GM18909 (cell line): ENCODE results near the gene RASSF10.

Experiments
- ATAC-seq: cut with Tn5 transposase; IDR thresholded peaks from one replicate; pipeline ENCODE4 v1.9.1; 2021; ENCODE audit warnings: mild to moderate bottlenecking; ENCODE audit not compliant: unreplicated experiment, poor library complexity

Gene RASSF10

DNA sequence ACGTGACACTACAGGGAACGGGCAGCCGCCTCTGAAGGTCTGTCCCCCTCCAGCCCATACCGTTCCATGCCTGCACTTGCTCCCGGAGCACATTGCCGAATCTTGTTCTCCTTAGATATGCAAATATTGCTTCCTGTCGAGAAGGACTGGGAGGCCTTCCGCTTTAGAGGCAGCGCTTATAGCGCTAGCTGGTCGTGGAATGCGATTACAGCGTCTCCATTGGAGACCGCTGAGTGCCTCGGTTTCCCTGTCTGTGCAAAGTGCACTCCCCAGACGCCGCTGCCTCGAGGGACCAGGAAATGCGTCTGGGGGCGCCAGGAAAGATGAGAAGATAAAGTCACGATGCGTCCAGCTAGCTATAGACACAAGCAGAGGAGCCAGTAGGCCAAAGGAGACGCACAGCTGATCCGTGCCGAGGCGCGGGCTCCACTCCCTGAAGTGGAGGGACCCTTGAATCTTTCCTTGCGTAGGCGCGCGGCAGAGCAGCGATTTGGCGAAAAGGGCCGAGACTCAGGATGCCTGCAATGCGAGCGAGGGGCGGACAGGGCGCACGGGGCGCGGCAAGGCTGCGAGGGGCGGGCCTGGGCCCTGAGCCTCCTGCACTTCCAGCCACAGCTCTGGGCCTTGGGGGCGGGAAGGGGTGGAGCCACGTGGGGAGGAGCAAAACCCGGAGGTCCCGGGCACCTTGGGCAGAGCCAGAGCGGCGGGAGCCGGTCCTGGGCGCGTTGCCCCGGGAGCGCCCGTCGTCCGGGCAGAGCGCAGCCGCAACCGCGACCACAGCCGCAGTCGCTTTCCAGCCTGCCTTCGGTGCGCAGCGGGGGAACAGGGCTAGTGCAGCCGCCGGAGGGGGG, at the start of gene RASSF10:
Gene RASSF10, plus strand, starts transcription at position 692 of the 851 bp plus-strand sequence. CDS start 261 bp downstream, outside the sequence.
- ATAC-seq: peak; percentile 57

DNA sequence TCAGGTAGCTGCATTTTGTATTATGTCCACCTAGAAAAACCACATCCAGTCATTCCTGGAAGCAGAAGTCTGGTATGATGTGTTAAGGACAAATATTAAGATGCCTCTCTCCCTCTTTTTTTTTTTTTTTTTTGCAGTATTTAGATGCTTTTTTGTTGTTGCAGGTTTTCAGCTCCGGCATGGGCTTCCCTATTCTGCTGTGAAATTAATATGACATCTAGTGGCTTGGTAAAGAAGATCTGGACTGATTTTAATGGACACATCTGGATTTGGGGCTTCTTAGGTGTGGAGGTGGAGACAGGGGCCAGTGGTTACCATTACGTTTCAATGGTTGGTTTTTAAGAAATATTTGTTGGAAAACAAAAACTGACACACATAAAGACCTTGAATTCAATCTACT, 47.5 kb upstream of the RASSF10 start:
- ATAC-seq: no peak

DNA sequence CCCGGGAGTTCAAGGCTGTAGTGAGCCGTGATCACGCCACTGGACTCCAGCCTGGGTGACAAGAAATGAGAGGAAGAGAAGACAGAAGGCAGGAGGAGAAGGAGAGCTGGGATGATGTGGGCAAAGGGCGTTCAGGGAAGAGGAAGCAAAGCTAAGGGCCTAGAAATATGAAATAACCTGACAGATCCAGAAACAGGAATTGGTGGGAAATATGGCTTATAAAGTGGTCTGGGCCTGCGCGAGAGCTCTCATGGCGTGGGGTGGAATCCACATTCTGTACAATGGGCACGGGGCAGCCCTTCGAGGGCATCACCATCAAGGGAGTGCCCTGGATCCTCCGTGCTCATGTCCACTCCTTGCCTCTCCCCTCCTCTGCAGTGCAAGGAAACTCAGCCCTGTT, 46.8 kb upstream of the RASSF10 start:
- no peak for ATAC-seq

DNA sequence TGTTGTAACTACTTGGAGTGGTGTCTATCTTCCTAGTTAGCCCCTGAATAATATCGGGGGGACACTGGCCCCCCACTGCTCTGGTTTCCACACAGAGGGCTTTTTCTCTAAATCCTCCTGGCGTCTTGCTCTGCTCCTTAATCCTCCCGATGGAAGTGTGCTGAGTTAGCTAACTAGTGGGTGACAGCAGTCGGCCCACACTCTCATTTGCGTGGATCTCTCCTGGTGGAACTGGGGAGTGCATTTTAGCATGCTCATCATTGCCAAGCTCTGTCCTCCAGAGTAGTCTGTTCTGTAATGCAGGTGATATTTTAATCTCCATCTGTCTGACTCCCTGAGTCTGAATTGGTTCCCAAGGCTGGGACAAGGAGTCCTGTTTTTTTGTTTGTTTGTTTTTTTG, 46.1 kb upstream of the RASSF10 start:
- no peak for ATAC-seq

DNA sequence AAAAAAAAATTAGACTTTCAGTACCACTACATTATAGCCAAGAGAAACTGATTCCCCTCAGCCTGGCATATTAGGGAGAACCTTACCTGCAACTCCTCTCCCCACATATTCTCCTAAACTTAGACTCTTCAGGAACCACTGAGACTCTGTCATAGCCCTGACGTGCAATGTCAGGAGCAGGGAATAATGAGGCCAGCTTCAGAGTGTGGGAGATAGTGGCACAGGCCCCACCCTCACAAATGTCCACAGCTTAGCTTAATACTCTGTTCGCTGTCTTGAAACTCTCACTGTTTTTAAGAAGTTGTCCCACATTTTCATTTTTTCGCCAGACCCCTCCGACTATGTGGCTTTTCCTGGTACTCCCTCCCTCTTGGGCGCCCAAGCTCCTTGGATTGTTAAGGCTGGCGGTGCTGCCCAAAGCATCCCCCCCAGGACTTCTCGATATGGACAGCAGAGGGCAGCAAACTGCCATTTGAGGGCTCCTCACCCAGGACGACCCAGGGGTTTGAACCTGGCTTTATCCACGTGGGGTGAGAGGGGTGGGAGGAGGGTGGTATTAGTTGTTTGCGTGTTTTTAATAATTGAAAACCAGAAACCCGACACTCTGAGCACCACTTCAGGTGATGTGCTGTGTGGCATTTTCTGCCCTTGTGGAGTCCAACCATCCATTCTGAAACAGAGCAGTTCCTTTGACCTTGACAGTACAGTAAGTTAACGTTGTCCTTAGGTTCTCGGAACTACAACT, 45.2 kb upstream of the RASSF10 start:
- peak; percentile 80 for ATAC-seq

DNA sequence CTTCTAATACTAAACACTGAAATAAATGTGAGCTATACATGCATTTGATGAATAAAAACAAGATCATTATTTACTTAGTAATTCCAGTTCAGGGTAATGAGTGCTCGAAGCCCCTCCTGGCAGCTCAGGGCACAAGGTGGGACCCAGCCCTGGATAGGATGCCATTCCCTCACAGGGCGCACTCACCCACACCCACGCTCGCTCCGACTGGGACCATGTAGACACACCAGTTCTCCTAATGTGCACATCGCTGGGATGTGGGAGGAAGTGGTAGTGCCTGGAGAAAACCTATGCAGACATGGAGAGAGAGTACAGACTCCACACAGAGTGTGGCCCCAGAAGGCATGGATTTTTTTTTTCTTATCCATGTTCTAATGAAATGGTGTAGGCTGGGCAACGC, 44.5 kb upstream of the RASSF10 start:
- ATAC-seq: no peak

DNA sequence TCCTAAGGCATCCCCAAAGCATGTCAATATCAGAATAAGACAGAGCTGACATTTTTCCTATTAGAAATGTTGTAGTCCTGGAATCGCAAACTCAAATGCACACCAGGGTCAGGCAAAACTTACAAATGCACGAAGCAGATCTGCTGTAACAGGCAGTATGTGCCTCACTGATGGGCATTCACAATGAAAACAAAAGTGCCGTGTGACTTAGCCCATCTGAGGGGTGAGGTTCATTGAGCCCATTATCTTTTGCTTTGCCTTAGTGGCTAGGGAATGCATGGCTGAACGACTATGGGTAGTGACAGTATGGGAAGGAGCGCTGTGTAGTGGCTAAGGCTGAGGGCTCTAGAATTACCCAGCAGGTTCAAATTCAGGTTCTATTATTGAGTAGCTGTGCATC, 43.1 kb upstream of the RASSF10 start:
- no peak for ATAC-seq

DNA sequence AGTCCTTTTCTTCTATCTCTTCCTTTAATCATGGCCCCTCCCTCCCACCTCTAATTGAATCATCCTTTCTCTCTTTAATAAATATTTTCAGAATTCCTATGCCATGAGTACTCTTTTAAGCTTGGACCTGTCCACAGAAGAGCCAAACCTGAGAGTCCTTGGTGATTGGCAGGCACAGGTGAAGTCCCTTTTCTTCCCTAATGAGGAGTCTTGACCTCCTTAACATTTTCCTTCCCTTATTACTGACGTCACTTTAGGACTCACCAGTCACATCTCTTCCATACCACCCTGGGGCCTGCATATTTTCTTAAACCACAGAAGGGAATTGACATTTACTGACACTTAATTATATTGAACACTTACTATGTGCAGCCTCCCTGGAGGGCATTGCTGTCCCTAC, 41.0 kb upstream of the RASSF10 start:
- no peak for ATAC-seq

DNA sequence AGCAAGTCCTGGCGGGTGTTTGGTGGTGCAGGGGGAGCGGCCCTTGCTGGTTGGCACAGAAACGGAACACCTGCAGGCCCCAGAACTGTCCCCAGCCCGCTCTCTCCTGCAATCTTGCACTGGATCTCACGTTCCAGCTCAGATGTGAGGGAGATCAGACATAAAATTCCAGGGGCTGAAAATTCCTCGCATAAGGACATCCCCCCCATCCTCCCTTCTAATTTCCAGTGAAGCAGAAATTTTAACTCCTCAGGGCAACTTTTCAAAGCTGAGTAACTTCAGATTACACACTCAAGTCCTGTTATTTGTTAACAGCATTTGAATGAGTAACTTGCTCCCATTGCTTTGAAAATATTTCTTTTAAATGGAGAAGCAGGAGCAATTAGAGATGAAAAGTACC, 40.3 kb upstream of the RASSF10 start:
- ATAC-seq: no peak

DNA sequence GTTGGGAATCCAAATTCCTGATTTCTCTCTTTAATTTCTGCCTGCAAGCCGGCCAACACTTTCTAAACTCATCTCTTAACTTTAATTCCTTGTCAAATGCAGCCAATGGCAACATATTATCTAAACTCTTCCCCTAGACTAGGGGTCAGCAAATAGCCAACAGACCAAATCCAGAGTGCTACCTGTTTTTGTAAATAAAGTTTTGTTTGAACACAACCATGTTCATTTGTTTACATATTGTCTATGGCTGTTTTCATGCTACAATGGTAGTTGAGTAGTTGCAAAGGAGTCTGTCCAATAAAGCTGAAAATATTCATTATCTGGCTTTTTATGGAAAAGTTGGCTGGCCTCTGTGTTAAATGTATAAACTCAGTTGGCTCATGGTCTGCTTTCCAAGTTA, 37.2 kb upstream of the RASSF10 start:
- ATAC-seq: no peak

DNA sequence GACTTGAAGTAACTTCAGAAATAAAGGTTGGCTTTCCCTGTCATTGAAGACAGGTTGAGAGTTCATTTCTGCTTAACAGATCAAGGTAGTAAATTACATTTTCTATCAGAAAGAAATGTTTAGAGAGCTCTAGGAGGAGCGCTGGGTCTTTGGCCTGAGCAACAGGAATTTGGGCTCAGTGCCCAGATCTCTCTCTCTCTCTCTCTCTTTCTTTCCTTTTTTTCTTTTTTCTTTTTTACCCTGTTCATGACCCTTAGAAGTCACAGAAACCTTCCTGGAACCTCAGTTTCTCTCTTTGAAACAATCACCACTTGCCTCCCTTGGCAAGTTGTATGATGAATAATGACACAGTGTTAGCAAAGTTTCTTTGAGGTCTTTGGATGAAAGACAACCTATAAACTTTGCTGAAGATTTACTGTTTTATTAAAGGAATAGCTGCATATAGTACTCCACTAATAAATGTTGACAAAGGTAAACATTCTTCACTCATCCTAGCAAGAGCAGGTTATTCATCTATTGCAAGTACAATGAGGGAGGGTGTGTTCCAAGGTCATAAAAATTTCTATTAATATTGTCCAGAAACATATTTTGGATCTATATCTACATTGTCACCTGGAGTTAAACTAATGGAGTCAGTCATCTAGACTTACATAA, 35.5 kb upstream of the RASSF10 start:
- no peak for ATAC-seq

DNA sequence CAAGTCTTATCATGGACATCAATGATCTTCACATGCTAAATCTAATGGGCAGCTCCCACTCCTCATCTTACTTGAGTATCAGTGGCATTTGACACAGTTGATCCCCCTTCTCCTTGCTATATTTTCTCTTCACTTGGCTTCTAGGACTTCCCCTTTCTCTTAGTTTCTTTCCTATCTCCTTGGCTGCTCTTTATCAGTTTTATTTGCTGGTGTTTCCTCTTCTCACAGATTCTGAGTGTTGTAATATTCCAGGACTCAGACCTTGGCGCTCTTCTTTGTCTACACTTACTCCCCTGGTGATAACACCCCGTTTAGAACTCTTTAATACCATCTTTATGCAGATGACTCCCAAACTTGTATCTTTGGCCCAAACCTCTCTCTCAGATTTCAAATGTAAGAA, 33.9 kb upstream of the RASSF10 start:
- no peak for ATAC-seq

DNA sequence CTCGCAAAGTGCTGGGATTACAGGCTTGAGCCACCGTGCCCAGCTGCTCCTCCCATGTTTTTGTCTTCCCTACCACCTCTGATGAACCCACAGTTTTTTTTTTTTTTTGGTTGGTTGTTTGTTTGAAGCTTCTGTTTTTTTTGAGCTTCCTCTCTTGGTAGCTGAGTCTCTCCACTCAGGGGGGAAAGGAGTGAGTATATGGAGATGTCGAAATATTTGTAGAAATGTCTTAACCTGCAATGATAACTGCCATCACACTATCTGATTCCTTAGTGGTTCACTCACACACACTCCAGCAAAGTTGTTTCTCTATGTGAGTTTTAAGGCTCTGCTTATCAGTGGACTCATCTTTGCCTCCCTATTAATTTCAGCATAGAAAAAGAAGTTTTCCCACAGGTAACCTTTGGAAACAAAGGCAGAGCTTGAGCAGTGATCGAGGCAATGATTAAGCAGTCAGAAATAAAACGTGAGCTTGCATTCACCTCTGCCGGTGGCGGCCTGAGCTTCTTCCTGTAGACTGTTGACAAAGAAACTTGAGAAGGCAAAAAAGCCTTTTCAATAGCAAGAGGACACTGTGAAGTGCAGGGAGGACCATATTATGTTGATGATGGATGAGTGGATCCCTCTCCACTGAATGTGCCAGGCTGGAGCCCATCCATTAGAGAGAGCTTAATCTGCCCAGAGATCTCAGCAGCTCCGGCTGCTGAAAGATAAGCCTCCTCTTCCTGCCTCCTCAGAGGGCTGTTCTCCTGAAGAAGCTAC, 29.0 kb upstream of the RASSF10 start:
- ATAC-seq: no peak

DNA sequence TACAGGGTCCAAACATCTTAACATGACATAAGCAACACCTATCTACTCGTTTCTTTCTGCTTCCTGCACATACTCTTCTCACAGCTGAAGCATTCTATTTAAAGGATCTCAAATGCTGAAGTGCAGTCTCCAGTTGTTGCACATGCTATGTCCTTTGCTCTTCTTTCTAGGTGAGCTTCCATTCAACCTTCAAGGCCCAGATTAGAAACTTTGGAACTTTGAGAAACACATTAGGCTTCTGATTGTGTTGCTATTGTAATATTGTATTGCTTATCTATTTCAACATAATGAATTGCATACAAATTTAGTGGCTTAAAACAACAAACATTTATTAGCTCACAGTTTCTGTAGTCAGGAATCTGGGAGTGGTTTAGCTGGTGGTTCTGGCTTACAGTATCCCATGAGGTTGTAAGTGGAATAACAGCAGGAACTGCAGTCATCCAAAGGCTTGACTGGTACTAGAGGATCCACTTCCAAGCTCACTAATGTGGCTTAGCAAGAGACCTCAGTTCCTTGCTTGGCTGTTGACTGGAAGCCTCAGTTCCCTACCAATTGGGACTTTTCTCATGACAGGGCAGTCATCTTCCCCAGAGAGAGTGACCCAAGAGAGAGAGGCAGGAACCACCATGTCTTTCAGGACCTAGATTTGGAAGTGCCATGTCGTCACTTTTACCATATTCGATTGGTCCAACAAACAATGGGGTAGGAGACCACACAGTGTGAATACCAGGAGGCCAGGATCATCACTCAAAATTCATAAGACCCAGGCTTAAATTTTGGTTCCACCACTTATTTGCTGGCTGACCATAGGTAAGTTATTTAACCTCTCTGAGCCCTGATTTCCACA, 27.2 kb upstream of the RASSF10 start:
- no peak for ATAC-seq

DNA sequence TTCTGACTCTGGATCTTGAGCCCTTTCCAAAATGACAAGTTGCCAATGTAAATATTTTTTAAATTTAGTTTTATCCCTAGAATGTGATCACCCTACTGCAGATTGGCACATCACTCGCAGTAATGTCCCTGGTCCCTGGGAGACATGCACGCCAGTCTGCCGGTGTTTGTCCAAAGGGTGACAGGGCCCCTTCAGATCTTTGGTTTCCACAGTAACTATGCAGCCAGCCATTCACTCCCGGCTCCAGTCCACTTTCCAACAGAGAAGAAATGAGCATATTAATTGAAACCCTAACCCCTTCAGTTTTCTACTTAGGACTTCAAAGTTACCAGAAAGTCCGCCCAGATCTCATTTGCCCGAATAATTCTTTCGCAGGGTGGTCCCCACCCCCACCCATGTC, 25.8 kb upstream of the RASSF10 start:
- ATAC-seq: no peak

DNA sequence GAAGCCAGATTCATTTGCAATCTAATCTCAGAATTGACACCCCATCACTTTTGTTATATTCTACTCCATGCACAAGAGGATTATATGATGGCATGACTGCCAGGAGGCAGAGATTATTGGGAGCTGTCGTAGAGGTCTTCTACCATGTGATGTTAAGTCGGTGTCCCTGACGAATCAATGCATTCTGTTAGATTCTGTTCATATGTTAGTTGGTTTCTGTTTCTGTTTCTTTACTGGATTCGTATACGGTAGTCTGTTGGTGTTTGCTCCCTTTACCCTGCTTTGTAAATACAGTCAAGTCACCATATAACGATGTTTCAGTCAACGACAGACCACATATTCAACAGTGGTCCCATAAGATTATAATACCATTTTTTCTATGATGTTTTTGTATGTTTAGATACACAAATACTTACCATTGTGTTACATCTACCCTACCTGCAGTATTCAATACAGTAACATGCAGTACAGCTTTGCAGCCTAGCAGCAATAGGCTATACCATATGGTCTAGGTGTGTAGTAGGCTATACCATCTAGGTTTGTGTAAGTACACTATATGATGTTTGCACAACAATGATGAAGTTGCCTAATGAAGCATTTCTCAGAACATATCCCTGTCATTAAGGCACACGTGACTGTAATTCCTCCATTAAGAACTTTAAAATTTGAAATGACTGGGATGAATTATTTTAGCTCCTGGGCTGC, 22.8 kb upstream of the RASSF10 start:
- ATAC-seq: no peak

DNA sequence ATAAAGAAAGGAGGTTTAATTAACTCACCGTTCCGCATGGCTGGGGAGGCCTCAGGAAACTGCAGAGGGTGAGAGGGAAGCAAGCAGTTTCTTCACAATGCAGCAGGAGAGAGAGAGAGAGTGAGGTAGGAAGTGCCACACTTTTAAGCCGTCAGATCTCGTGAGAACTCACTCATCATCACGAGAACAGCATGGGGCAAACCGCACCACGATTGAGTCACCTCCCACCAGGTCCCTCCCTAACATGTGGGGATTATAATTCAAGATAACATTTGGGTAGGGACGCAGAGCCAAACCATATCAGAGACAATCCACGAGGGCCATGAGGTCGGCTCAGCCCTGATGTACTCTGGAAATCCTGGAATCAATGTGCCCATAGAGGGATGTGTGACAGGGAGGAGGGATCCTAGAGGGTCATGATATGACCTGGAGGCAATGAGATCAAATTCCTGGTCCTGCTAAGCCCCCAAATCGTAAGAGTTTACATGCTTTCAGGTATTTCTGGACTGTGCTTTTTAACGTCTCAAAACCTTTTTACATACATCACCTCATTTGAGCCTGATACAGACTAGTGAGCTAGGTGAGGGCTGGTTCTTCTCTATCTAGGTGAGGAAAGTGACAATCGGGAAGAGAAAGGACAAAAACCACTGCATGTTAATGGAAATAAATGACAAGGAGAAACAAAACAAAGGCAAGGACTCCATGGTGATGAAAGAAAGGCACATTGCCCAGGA, 19.5 kb upstream of the RASSF10 start:
- no peak for ATAC-seq

DNA sequence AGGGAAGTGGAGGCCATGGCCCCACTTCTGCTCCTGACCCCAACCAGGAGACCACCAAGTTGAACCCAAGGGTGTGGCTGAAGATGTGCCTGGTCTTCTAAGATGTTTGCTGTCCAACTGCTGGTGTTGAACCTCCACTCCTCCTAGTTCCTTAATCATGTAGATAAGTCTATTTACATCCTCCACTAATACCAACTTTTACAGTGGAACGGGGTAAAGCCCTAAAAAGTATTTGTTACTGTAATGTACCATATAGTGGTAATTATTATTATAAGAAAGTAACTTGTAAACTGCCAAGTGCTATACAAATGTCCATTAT, 19.0 kb upstream of the RASSF10 start:
- no peak for ATAC-seq

DNA sequence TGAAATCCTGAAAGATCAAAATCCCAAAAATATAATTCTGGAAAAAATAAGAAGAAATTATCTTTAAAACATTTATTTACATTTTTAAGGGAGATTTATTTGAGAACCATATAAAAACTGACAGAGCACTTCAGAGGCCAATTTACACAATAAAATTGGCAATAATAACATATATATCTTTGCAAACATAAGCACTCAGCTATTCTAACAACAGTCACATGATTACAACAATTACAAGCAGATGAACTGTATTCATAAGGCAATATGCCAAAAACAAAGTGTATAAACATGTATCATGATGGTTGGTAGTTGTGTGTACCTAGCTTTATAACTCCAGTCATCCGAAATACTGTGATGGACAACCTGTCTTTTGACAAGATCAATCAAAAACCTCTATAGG, 17.7 kb upstream of the RASSF10 start:
- ATAC-seq: no peak
